Activated CD8-positive, alpha-beta memory T cell treated with anti-CD3 and anti-CD28 coated beads, Interleukin-2, amount 50 U/mL, for 1 hour (primary cell): ENCODE measurements around the gene C10orf71.

Experiments used
- DNase-seq: peaks from one replicate; pipeline ENCODE4 v3.0.0-alpha.2; 2020; ENCODE audit errors: extremely low read depth

Gene C10orf71

DNA sequence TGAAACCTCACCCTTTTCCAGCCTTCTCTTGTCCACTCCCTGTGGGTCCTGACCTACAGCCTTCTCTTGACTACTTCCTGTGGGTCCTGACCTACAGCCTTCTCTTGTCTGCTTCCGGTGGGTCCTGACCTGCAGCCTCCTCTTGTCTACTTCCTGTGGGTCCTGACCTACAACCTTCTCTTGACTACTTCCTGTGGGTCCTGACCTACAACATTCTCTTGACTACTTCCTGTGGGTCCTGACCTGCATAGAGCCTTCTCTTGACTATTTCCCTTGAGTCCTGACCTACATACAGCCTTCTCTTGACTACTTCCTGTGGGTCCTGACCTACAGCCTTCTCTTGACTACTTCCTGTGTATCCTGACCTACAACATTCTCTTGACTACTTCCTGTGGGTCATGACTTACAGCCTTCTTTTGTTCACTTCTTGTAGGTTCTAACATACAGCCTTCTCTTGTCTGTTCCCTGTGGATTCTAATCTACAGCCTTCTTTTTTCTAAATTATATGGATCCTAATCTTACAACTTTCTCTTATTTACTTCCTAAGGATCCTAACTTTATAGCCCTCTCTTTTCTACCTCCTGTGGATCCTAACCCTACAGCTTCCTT is 36.5 kb downstream of the C10orf71 start:
- no peak for DNase-seq

DNA sequence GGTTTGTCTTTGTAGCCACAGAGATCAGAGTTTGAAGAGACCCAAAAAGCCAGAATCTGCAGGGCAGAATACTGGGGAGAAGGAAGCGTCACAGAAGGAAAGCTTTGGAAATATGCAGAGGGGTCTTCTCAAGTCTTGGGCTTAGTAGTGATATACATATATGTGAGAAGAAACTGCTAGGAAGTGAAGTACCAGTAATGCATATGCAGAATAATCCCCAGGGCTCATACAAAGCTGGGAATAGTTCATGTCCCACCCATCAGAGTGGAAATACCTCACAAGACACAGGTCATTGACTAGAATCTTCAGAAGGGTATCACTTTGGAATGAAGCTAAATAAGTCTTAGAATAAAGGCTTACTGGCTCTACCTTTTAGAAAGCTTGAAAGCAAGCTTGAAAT is 39.6 kb downstream of the C10orf71 start:
- DNase-seq, result no peak

GRCh38 chr10:49344840-49345239 is 45.9 kb downstream of the C10orf71 start:
- DNase-seq, result no peak

GRCh38 chr10:49347342-49347741 is 48.4 kb downstream of the C10orf71 start:
- no peak for DNase-seq

DNA sequence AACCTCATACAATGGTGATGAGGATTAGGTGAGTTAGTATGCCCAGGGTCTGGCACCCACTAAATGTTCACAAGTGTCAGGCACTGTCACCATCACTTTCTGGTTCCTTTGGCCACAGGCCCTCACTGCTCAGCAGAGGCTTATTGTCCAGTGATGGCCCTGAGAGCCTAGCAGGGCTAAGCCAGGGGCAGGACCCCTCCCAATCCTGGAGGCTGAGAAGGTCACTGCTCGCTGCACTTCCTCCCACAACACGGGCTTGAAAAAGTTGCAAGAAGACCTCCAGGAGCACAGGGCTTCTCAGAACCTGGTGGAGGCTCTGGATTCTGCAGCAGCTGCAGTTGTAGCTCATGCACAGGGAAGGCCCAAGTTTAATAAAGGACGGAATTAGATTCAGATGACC is 48.9 kb downstream of the C10orf71 start:
- no peak for DNase-seq

- no peak for DNase-seq
Observed at GRCh38 chr10:49348593-49348992, 49.6 kb downstream of the C10orf71 start.

DNA sequence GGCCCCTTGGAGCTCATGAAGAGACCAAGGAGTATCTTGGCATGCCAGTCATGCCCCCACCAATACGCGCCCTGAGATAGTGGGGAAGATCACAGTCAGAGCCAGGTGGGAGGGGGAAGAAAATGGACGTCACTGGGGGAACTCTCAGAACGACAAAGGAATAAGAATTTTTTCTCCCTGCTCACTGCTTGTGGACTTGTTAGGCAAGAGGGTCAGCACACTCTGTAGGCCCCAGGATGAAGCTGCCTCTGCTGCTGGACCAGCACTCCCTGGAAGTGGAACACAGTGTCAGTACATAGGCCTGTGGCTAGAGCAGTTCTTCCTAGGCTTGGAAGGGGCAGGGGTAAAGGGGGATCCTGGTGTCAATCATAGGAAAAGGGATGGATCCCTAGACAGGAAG is 50.4 kb downstream of the C10orf71 start:
- no peak for DNase-seq

- no peak for DNase-seq
Observed at GRCh38 chr10:49350138-49350537, 51.2 kb downstream of the C10orf71 start.

GRCh38 chr10:49350846-49351532 is 52.0 kb downstream of the C10orf71 start:
- no peak for DNase-seq

DNA sequence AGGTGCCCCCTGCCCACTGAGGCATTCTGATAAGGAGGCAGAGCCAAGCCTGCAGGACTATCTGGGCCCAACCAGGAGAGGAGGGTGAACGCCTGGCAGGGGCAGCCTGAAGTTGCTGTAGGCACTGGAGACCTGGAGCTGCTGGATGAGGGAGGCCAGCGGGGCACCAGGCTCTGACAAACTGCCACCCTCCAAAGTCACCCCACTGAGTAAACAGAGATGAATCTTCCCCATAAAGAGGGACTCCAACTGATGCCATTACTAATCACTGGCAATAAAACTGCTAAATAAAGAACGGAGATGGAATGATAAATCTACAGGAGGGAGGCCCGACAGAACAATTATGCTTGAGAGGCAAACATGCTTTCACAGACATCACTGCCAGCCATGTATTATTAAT is 52.7 kb downstream of the C10orf71 start:
- no peak for DNase-seq

DNA sequence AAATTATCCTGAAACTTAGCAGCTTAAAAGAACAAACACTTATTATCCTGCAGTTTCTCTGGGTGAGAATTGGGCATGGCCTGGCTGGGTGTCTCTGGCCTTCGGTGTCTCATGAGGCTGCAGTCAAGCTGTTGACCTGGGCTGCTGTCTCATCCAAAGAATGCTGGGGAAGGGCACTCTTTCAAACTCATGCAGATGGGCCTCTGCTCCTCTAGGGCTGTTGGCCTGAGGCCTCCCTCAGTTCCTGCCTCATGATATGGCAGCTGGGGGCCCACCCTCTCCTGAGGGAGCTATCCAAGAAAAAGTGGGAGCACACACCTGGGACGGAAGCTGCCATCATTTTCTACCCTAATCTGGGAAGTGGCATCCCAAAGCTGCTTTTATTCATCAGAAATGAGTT is 53.4 kb downstream of the C10orf71 start:
- DNase-seq, result no peak

DNA sequence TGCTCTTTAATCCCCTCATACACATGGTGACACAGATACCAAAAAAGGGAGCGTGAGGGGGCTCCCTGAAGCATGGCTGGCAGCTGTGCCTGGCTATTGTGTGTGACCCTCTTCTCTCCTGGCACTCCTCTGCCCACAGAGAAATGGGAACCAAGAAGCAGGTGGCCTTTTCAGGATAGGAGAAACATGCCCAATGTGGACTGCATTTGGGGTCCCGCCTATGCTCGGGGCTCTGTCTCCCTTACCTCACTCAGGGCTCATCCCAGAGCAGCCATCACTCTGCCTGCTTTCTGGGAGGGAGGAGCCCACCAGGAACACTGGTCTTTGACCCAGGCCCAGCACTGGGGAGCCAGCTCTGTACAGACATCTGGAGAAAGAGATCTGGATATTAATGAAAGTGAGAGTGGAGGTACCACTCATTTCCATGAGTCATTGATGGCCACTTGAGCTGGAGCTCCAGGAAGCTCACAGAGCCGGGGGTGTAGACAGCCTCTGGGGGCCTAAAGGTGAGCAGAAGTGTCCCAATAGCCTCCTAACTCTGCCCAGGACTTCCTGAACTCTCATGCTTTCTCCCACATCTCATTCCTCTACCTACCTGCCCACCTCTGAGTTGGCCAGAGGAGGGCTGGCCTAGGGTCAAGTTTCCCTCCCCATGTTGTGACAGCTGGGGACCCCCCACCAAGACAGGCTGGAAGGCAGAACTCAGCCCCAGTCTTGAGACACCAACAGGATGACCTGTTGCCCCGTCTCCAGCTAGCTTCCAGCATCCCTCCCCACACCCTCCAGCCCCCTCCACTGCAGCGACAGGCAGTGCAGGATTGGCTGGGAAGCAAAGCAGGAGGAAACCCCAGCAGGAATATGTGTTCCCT is 54.3 kb downstream of the C10orf71 start:
- DNase-seq, result no peak

DNA sequence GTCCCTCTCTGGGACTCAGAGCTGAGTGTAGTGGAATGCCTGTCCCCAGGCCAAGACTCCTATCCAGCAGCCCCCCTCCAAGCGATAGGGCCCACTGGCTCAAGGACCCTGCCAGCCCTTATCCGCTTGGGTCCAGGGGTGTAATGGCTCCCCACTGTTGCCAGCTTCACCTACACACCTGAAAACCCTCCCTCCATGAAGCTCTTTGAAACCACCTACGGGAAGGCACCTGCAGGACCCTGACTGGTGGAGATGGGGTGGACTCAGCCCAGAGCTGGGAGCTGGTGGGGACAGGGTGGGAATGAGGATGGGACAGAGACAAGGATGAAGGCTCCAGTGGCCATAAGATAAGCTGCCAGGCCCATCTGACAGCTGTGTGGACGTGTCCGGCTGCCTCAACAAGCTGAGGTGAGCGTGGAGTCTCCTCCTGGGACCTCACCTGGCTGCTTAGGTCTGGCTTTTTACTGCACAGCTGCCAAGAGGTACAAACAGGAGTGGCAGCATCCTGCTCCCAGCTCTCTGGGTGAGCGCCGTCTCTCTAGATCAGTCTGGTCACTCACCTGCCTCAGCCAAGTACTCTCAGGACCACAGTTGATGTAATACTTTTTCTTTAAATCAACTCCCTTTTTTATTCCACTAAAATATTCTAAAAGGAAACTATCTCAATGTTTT is 55.1 kb downstream of the C10orf71 start:
- DNase-seq, result no peak

GRCh38 chr10:49354593-49354992 is 55.6 kb downstream of the C10orf71 start:
- no peak for DNase-seq

GRCh38 chr10:49355221-49355620 is 56.3 kb downstream of the C10orf71 start:
- DNase-seq, result no peak

GRCh38 chr10:49356181-49356580 is 57.2 kb downstream of the C10orf71 start:
- no peak for DNase-seq

DNA sequence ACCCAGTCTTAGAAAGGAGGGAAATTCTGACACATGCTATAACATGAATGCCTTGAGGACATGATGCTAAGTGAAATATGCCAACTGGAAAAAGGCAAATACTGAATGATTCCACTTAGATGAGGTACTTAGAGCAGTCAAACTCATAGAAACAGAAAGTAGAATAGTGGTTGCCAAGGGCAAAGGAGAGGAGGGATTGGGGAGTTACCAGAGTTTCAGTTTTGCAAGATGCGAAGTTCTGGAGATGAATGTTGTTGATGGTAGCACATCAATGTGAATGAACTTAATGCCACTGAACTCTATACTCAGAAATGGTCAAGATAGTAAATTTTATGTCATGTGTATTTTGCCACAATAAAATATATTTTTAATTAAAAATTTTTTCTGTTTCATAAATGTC is 58.0 kb downstream of the C10orf71 start:
- no peak for DNase-seq

DNA sequence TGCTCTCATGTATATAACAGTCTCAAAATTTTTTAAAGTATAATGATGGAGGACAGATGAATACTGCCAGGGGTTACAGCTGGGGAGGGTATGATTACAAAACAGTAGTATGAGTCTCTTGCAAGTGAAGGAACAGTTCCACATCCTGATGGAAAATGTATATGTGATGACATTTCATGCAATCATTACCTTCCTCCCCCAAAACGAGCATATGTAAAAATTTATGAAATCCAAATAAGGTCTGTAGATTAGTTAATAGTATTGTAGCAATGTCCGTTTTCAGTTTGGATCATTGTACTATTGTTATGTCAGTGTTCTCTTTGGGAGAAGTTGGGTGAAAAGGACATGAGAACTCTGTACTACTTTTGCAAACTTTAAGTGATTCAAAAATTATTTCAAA is 58.9 kb downstream of the C10orf71 start:
- DNase-seq, result no peak

DNA sequence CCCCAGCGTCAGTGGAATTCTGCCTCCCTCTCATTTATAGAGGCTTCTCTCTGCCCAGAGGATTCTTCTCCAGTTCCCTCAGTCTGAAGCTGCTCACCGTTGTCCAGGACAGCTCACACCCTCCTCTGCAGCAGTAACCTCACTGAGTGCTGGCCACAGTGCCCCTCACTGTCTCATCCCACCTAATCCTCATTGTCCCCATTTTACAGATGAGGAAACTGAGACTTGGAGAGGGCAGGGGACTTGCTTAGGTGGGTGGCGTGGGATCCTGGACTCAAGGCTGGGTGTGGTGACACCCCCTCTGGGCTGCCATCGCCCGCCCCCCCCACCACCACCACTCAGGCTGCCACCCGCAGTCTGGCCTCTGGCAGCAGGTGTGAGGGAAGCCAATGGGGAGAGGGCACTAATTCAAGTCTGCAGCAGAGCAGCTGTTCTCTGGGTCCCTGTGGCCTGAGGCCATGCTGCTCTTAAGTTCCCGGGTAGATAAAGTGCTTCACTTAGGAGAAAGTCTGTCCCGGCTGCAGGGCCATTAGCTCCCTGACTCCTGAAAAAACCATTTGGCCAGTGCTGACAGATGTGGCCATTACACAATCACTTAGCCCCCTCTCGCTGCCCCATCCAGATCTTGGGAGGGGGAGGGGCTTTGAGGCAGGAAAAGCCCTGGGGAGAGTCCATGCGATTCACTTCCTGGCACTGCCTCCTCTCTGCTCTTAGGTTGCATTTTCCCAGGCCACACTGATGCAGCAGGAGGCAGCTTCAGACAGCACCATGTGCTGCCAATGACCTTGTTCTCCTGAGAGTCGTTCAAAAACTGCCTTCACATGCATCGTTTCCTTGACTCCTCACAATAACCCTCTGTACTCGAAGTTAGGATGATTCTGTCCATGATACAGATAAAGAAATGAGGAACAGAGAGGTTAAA is 60.6 kb downstream of the C10orf71 start:
- DNase-seq, result no peak

DNA sequence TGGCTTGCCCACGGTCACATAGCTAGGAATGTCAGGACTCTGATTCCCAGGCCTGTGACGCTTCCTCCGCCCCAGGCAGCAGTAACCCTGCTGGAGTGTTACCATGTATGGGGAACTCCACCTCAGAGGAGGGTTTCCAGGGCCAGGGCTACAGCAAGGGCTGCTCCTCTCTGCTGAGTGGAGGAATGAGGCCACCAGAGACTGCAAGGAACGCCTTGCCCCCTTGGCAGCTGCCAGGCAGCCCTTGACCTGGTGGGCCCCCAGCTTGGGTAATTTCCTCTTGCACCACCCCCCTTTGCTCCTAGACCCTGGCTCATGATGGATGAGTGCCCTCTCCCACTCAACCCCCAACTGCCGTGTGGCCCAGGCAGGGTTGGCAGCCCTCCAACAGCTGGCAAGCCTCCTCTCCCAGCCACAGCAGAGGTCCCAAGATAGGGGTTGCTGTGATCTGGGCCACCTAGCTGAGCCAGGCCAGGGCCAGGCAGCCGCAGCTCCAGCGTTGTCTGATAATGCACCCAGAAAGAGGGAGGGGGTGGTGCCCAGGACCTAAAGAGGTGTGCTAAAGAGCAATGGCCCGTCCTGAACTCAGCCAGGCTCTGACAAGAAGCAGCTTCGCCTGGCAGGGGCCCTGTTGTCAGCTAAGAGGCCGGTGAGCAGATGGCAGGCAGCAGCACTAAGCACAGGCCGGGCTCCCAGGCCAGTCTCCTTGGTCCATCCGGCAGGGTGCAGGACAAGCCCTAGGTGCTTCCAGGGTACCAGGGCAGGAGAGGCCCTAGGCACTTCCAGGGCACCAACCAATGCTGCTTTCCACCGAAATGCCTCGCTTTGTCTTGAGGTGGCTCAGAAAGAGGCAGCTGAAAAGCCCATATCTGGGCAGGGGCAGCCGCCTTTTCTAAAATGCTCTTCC is 61.6 kb downstream of the C10orf71 start:
- DNase-seq, result no peak
